ENCODE data around the gene SLC22A23.

DNA sequence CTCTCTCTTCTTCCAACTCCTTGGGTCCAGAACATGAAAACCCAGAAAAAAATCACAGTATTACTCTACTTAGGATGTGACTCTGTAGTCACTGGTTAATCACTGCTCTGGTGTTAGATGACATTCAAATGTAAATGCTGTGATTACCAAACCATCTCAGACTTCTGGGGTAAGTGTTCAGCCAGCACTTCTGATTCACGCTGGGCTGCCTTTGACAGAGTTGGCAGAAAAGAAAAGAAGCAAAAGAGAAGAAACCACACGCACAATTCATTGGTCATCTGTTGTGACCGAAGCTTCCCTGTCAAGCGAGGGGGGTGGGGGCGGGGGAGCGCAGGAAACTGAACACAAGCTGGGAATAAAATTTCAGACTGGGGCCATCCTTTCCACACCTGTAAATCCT is 115.4 kb downstream of the SLC22A23 start:
- TF ChIP-seq EZH2 (IDR thresholded peaks at IDR 0.05; ENCODE audit: borderline replicate concordance, insufficient read depth, low read depth, low read length, poor library complexity, severe bottlenecking) (no peak), CTCF (IDR thresholded peaks at IDR 0.05) (no peak)
